Heart left ventricle (tissue), 16 donors: ENCODE data around the gene PTPRO. TPM values are rescaled to one million over a fixed set of nuclear protein-coding genes. Genes with fewer than 3 reads are reported as not detected.

Experiments used
- ATAC-seq, 4 donors: fragments of 200-7000 bp; cut with Tn5 transposase; one replicate each; pipeline ENCODE4 v1.9.1; 2020 to 2022; ENCODE audit warnings: moderate library complexity in 4 of 4, mild to moderate bottlenecking in 3 of 4, moderate number of reproducible peaks in 1 of 4
- DNase-seq, 5 donors: peaks; one replicate each; pipeline ENCODE4 v3.0.0-alpha.2; 2020
- H3K27ac ChIP-seq, 12 donors: fragments of 200-600 bp; sonication (generic) in 4 of 12; one replicate each; pipeline versions ENCODE4 v1.5.0 to v1.8.0; 2016 to 2022; ENCODE audit warnings: mild to moderate bottlenecking in 2 of 12
- H3K27me3 ChIP-seq, 9 donors: fragments of 200-600 bp; sonication (generic) in 2 of 9; one replicate each; pipeline versions ENCODE4 v1.5.1 to v1.8.0; 2016 to 2022; ENCODE audit warnings: mild to moderate bottlenecking in 3 of 9
- H3K36me3 ChIP-seq, 9 donors: fragments of 200-600 bp; sonication (generic) in 2 of 9; one replicate each; pipeline versions ENCODE4 v1.5.0 to v1.8.0; 2018 to 2022; ENCODE audit warnings: mild to moderate bottlenecking in 2 of 9
- H3K4me1 ChIP-seq, 12 donors: fragments of 200-600 bp; sonication (generic) in 4 of 12; one replicate each; pipeline versions ENCODE4 v1.5.0 to v1.8.0; 2016 to 2022; ENCODE audit warnings: mild to moderate bottlenecking in 3 of 12
- H3K4me3 ChIP-seq, 12 donors: fragments of 200-600 bp; sonication (generic) in 4 of 12; one replicate each; pipeline versions ENCODE4 v1.5.0 to v1.8.0; 2017 to 2022; ENCODE audit warnings: mild to moderate bottlenecking in 9 of 12, moderate library complexity in 4 of 12
- H3K9me3 ChIP-seq, 12 donors: fragments of 200-600 bp; sonication (generic) in 4 of 12; one replicate each; pipeline versions ENCODE4 v1.5.0 to v1.8.0; 2016 to 2022; ENCODE audit warnings: mild to moderate bottlenecking in 1 of 12
- CTCF ChIP-seq, 12 donors: fragments of 200-600 bp; sonication (generic) in 4 of 12; IDR thresholded peaks; one replicate each; pipeline versions ENCODE4 v1.5.0 to v1.8.0; 2018 to 2022; ENCODE audit warnings: antibody characterized with exemption in 12 of 12, mild to moderate bottlenecking in 5 of 12
- POLR2A ChIP-seq, 2 donors: fragments of 450-650 bp; IDR thresholded peaks; one replicate each; pipeline ENCODE4 v1.6.1; 2017; ENCODE audit warnings: antibody characterized with exemption in 2 of 2, mild to moderate bottlenecking in 2 of 2, moderate library complexity in 2 of 2
- WGBS, 4 donors: extraction: QIAGEN DNeasy Blood & Tissue Kit in 2 of 4; methylation state at CpG; one replicate each; pipeline versions ENCODE4 v1.1.5 to v1.1.7; 2013 to 2018; 5-methylcytosine and 5-hydroxymethylcytosine counted together
- intact Hi-C, 10 donors: fragments of 100-400 bp; cut with DNase I; formaldehyde crosslinking; loops; one replicate each; pipeline versions ENCODE4 v1.11.1 to v1.14.2; 2022
- polyA plus RNA-seq, 2 donors: library from polyadenylated mRNA; stranded (reverse); fragments of 200-250 nt; gene quantifications; one replicate each; pipeline ENCODE4 v1.2.3, GENCODE V29; 2013
- total RNA-seq, 9 donors: library from RNA; depleted of rRNA in 2 of 9; stranded (reverse); fragments of >200 nt in 2 of 9; fragmentation: NEBNext Ultra II Directional in 3 of 9; extraction: Animal tissue kit (Norgen Biotek cat#: 25700) in 3 of 9; gene quantifications; one replicate each; pipeline versions ENCODE4 v1.1.0 to v1.2.4, GENCODE V29; 2016 to 2023
- donor health status: ischemic (EF 13 %, LVEDD 7.1; RV severe dilation, severe dysfunction).
- donor health status: healthy with polysubstance abuse.
- donor health status: DM: no; HTN: yes; CAD: no.
- donor health status: DM: no; HTN: no; CAD: no.
- donor health status: ischemic (EF 25% LVEDD 6.9; RV normal size, moderate dysfunction).
- donor health status: ischemic (EF 25% LVEDD 5.7; RV mildly dilated, moderate dysfunction).
- donor health status: healthy.
- donor health status: DM: yes; HTN: yes; CAD: no.
- donor health status: ischemic (EF 35%, LVEDD 5.7; RV mildly dilated, moderate dysfunction).
- donor health status: nonischemic (EF 11% LVEDD 7.7; RV severe dilation, severe dysfunction).
- donor health status: DM: yes; HTN: yes; CAD: no.
- donor health status: PGD.
- donor health status: ischemic (EF 29% LVEDD 5.4; RV normal size, mild dysfunction).
- donor health status: nonischemic (EF 23%, LVEDD 6.1; RV moderate dilation, normal function).

Gene PTPRO
- total and polyA plus RNA-seq, 11 donors: 0.20 to 9.3 (median 0.57) TPM

- no peak overlapping the region for H3K4me3 ChIP-seq
- no peaks in the 10 kb centered on the region for H3K9me3 ChIP-seq
- intact Hi-C loops: no loop called here
- DNase-seq (no peak), ATAC-seq (peak in 3 of 4 donors; percentile 39 to 49 (median 41))
- no peaks in the 10 kb centered on the region for H3K27me3 ChIP-seq
- peaks cover 0 to 5% (median 0%) of the 10 kb centered on the region in 9 donors for H3K36me3 ChIP-seq
- peak overlapping the region in 2 of 12 donors; percentile 3 to 77 for H3K27ac ChIP-seq
- peaks cover 0 to 43% (median 0%) of the 10 kb centered on the region in 12 donors for H3K4me1 ChIP-seq
- WGBS, 4 donors: 49 to 77% (median 62%) methylated on average over 3 of the region's 3 CpGs
- TF ChIP-seq POLR2A (IDR thresholded peaks at IDR 0.05) (no peak), CTCF (IDR thresholded peaks at IDR 0.05) (no peak)
These were observed 240.0 kb downstream of the PTPRO start for GRCh38 chr12:15562263-15562662.

GRCh38 chr12:15563663-15564062 lies 241.4 kb downstream of the PTPRO start:
- no peak for DNase-seq
- intact Hi-C loops: no loop called here

GRCh38 chr12:15574353-15574752 lies 252.0 kb downstream of the PTPRO start:
- DNase-seq: no peak
- no peak overlapping the region for H3K4me3 ChIP-seq
- peaks cover 0 to 11% (median 0%) of the 10 kb centered on the region in 12 donors for H3K4me1 ChIP-seq
- no peaks in the 10 kb centered on the region for H3K36me3 ChIP-seq
- intact Hi-C loops: no loop called here
- TF ChIP-seq POLR2A (IDR thresholded peaks at IDR 0.05) (no peak), CTCF (IDR thresholded peaks at IDR 0.05) (no peak)
- WGBS, 4 donors: 90 to 97% (median 95%) methylated on average over 1 of the region's 1 CpG
- H3K9me3 ChIP-seq: peaks cover 0 to 3% (median 0%) of the 10 kb centered on the region in 12 donors
- no peak for ATAC-seq
- H3K27me3 ChIP-seq: peaks cover 0 to 7% (median 0%) of the 10 kb centered on the region in 9 donors
- H3K27ac ChIP-seq: no peak overlapping the region

More at GRCh38 chr12:15563663-15564062, 241.4 kb downstream of the PTPRO start:
- Histone ChIP-seq H3K4me3 (peak overlapping the region in 8 of 12 donors; percentile 8 to 42 (median 24)), H3K9me3 (no peaks in the 10 kb centered on the region), H3K4me1 (peaks cover 0 to 39% (median 0%) of the 10 kb centered on the region in 12 donors), H3K36me3 (no peaks in the 10 kb centered on the region), H3K27ac (peak overlapping the region in 4 of 12 donors; percentile 20 to 77 (median 36)), H3K27me3 (no peaks in the 10 kb centered on the region)
- 47 to 62% (median 59%) methylated on average over 5 of the region's 5 CpGs for WGBS, 4 donors
- no peak for TF ChIP-seq CTCF (IDR thresholded peaks at IDR 0.05)
- peak in 3 of 4 donors; percentile 52 to 73 (median 55) for ATAC-seq

DNA sequence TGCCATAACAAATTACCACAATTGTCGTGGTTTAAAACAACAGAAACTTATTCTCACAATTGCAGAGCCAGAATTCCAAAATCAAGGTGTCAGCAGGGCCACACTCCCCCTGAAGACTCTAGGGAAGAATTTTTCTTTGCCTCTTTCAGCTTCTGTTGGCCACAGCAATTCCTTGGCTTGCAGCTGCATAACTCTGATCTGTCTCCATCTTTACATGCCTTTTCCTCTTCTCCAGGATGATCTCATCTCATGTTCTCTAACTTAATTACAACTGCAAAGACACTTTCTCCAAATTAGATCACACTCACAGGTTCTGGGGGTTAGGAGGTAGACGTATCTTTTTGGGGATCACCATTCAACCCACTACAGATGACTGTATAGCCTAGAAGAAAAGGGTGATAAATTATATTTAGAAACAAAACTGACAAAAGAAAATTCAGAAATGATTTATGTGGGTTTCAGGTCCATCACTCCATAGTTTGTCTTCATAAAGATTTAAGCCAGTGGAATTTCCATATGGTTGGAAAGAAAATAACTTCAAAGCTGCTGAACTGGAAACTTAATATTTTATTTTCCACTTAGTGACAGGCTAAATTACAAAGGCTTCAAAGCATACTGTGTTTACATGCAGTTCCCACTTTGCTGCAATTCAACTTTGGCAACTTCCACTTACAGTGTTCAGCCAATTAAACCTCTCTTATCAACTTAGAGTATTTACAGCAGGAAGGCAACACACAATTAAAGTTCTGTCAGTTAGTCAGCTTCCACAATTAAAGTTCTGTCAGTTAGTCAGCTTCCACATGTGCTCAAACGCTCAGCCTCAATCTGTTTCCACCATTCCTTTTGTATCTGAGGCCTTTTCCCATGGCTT lies 253.6 kb downstream of the PTPRO start:
- 57 to 72% (median 58%) methylated on average over 3 of the region's 3 CpGs for WGBS, 4 donors
- Histone ChIP-seq H3K36me3 (peaks cover 0 to 9% (median 0%) of the 10 kb centered on the region in 9 donors), H3K27ac (no peak overlapping the region), H3K4me3 (no peak overlapping the region), H3K9me3 (peaks cover 0 to 3% (median 0%) of the 10 kb centered on the region in 12 donors), H3K4me1 (peaks cover 0 to 6% (median 0%) of the 10 kb centered on the region in 12 donors), H3K27me3 (peaks cover 0 to 7% (median 0%) of the 10 kb centered on the region in 9 donors)
- no peak for TF ChIP-seq POLR2A (IDR thresholded peaks at IDR 0.05)
- TF ChIP-seq CTCF (IDR thresholded peaks at IDR 0.05): no peak
- peak in 1 of 4 donors; percentile 59 for ATAC-seq
- DNase-seq: no peak
- intact Hi-C loops: loop anchor here in 2 of 10 donors (5.0 kb wide), 2 partner anchors 39 to 44 kb away; no protein-coding TSS in a partner anchor
